ENCODE data around the gene C2CD5. TPM values are rescaled to one million over a fixed set of nuclear protein-coding genes. Genes with fewer than 3 reads are reported as not detected.

The C2CD5 gene
- total RNA-seq, 1 experiment from 2014 or later: 22.9 TPM

GRCh38 chr12:22415342-22416309 lies 128.7 kb downstream of the C2CD5 start:
- Histone ChIP-seq H3K4me3 (replicated peaks in 1 of 2; ENCODE audit: low read depth in 1 of 2, low read length in 2 of 2) (no peak overlapping the region), H3K36me3 (ENCODE audit: control insufficient read depth in 1 of 2, insufficient read depth in 2 of 2, low read length in 2 of 2) (no peaks in the 10 kb centered on the region), H3K4me2 (ENCODE audit: low read length) (no peak overlapping the region), H3K27me3 (ENCODE audit: insufficient read depth, low read length) (no peaks in the 10 kb centered on the region), H4K20me1 (ENCODE audit: insufficient read depth) (no peaks in the 10 kb centered on the region), H3K27ac (ENCODE audit: low read depth, low read length) (no peak overlapping the region), H2AFZ (ENCODE audit: low read depth, low read length, poor library complexity, severe bottlenecking) (no peak overlapping the region), H3K79me2 (ENCODE audit: insufficient read depth, low read length) (no peaks in the 10 kb centered on the region), H3K9ac (ENCODE audit: low read length) (no peak overlapping the region), H3K4me1 (ENCODE audit: control insufficient read depth in 1 of 2, insufficient read depth in 2 of 2, low read length in 2 of 2) (no peaks in the 10 kb centered on the region), H3K9me2 (ENCODE audit: insufficient read depth) (no peaks in the 10 kb centered on the region), H3K9me3 (ENCODE audit: control insufficient read depth in 1 of 2, insufficient read depth in 1 of 2, low read depth in 1 of 2, low read length in 2 of 2) (no peaks in the 10 kb centered on the region)
- TF ChIP-seq SRF (IDR thresholded peaks at IDR 0.05; ENCODE audit: low read depth): no peak
- TF ChIP-seq POLR2A (IDR thresholded peaks at IDR 0.05; ENCODE audit: borderline replicate concordance, extremely low read depth, insufficient read depth, insufficient read length): no peak
- ATAC-seq (no peak), DNase-seq (ENCODE audit: low read depth, low spot score) (no peak)
- ChIA-PET CTCF (no interaction called here), POLR2A (no interaction called here), RAD21 (ENCODE audit: low non-redundant PET in 1 of 2, low total read pairs in 2 of 2, uncharacterized antibody in 2 of 2, unreplicated experiment in 2 of 2) (no interaction called here)
- intact Hi-C loops (cut with micrococcal nuclease): no loop called here
- no TSS peak for BruUV-seq (replicated peaks)

- no peak for ATAC-seq
- no peak overlapping the region for H3K4me3 ChIP-seq (replicated peaks in 1 of 2; ENCODE audit: low read depth in 1 of 2, low read length in 2 of 2)
- H3K4me2 ChIP-seq (ENCODE audit: low read length): no peak overlapping the region
- no peak overlapping the region for H2AFZ ChIP-seq (ENCODE audit: low read depth, low read length, poor library complexity, severe bottlenecking)
- H3K36me3 ChIP-seq (ENCODE audit: control insufficient read depth in 1 of 2, insufficient read depth in 2 of 2, low read length in 2 of 2): no peaks in the 10 kb centered on the region
- CTCF ChIA-PET: no interaction called here
- H3K4me1 ChIP-seq (ENCODE audit: control insufficient read depth in 1 of 2, insufficient read depth in 2 of 2, low read length in 2 of 2): no peaks in the 10 kb centered on the region
- H4K20me1 ChIP-seq (ENCODE audit: insufficient read depth): no peaks in the 10 kb centered on the region
- H3K9me3 ChIP-seq (ENCODE audit: control insufficient read depth in 1 of 2, insufficient read depth in 1 of 2, low read depth in 1 of 2, low read length in 2 of 2): no peaks in the 10 kb centered on the region
- no peak for DNase-seq (ENCODE audit: low read depth, low spot score)
- no TSS peak for BruUV-seq (replicated peaks)
- intact Hi-C loops (cut with micrococcal nuclease): no loop called here
- no peak overlapping the region for H3K9ac ChIP-seq (ENCODE audit: low read length)
- no peaks in the 10 kb centered on the region for H3K79me2 ChIP-seq (ENCODE audit: insufficient read depth, low read length)
- H3K27me3 ChIP-seq (ENCODE audit: insufficient read depth, low read length): no peaks in the 10 kb centered on the region
- H3K9me2 ChIP-seq (ENCODE audit: insufficient read depth): no peaks in the 10 kb centered on the region
- H3K27ac ChIP-seq (ENCODE audit: low read depth, low read length): no peak overlapping the region
- RAD21 ChIA-PET (ENCODE audit: low non-redundant PET in 1 of 2, low total read pairs in 2 of 2, uncharacterized antibody in 2 of 2, unreplicated experiment in 2 of 2): no interaction called here
- POLR2A ChIA-PET: no interaction called here
- TF ChIP-seq EGR1 (IDR thresholded peaks at IDR 0.05; ENCODE audit: low read depth) (no peak), JUND (IDR thresholded peaks at IDR 0.05) (no peak), MAX (IDR thresholded peaks at IDR 0.05) (no peak), ELF1 (IDR thresholded peaks at IDR 0.05; ENCODE audit: borderline replicate concordance, low read depth) (no peak), FOSL1 (IDR thresholded peaks at IDR 0.05; ENCODE audit: low read depth) (no peak), REST (IDR thresholded peaks at IDR 0.05; ENCODE audit: low read depth) (no peak), ZFX (IDR thresholded peaks at IDR 0.05) (no peak), EZH2 (IDR thresholded peaks at IDR 0.05) (no peak), YY1 (IDR thresholded peaks at IDR 0.05; ENCODE audit: extremely low read depth, insufficient replicate concordance, low read depth, low read length) (no peak), SRF (IDR thresholded peaks at IDR 0.05; ENCODE audit: low read depth) (no peak), SIN3A (IDR thresholded peaks at IDR 0.05; ENCODE audit: low read depth) (no peak), ZBTB33 (IDR thresholded peaks at IDR 0.05; ENCODE audit: extremely low read depth, insufficient replicate concordance, low read length) (no peak)
These were observed 129.6 kb downstream of the C2CD5 start for GRCh38 chr12:22414742-22415141.
